ENCODE measurements around the gene FAT2.
A peak's percentile ranks its signal among the peaks of the same experiment; 100 is the strongest.

The FAT2 gene

DNA sequence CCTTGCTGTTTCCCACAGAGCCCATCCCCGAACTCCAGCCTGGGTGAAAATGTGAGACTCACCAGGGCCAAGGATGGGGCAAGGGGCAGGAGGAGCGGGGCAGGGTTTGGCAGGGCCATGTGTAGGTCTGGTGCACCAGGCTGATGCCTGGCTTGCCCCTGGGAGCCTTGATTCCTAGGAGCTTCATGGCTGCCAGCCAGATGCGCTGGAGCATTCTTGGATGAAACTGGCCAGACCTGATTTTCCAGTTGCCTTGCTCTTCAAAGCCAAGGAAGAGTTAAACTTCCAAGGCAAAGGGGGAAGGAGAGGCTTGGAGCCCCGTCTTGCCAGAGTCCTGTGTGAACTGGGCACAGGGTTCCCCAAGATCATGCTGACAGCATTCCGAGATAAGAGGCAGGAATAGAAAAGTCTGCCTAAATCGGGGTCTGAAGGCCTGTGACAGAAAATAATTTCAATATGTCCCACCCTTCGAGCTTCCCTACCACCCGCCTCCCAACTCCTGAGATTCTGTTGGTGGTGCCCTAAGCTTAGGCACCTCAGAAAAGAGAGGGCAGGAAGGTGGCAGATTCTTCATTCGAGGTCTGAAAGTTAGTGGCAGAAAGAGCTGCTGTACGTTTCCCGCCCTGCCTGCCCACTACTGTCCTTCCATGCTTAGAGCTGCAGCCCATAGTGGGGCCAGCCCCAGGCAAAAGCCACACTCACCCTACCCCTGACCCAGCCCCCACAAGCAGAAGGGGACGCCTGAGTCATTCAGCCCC, 20.4 kb downstream of the FAT2 start:
- TF ChIP-seq JUND (IDR thresholded peaks at IDR 0.05; ENCODE audit: low read depth) = no peak
- DNase-seq (ENCODE audit: low read depth in 1 of 2, low spot score in 1 of 2) = peak in 1 of 2 experiments; percentile 87
- in situ Hi-C loops (cut with HindIII; ENCODE audit: low pct_unique_long_range_greater_than_20kb, low sequenced_read_pairs) = no loop called here

DNA sequence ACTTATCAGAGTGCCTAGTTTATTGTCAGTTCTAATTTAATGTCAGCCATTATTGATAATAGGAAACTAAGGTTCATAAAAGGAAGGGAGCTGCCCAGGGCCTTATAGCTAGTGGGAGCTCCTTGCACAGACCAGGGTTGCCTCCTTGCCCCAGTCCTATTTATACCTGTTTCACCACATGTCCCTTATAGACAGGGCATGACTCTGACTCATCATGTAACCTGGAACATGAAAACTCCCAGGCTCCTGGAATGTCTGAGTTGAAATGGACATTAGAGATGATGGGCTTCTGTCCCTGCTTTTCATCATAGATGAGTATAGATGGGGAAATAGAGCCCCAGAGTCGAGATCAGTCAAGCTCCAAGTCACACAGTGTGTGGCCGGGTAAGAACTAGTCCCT, 21.1 kb downstream of the FAT2 start:
- DNase-seq (ENCODE audit: low read depth in 1 of 2, low spot score in 1 of 2) = no peak
- in situ Hi-C loops (cut with HindIII; ENCODE audit: low pct_unique_long_range_greater_than_20kb, low sequenced_read_pairs) = no loop called here
- no peak for TF ChIP-seq JUND (IDR thresholded peaks at IDR 0.05; ENCODE audit: low read depth)

DNA sequence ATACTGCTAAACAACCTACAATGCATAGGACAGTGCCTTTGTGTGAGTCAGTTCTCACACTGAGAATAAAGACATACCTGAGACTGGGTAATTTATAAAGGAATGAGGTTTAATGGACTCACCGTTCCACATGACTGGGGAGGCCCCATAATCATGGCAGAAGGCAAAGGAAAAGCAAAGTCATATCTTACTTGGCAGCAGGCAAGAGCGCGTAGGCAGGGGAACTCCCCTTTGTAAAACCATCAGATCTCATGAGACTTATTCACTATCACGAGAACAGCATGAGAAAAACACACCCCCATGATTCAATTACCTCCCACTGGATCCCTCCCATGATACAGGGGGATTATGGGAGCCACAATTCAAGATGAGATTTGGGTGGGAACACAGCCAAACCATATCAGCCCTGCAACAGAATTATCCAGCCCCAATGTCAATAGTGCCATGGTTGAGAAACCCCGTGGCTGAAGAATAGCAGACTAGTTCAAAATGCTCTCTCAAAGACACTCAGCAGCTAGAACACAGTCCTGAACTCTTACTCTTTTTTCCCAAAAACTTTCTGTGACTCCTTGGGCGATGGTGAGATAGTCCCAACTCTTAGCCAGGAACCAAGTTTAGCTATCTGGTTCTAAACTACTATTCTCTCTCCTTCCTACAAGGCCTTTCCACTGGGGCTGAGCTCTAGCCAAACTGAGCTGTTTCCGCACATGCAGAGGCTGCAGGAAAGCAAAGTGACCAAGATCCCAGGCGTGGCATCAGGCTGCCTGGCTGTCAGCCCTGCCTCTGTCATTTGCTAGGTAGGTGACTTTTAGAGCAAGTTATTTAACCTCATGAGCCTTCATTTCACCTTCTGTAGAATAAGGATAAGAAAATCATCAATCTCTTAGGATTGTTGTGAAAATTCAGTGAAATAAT, 21.7 kb downstream of the FAT2 start:
- no peak for DNase-seq (ENCODE audit: low read depth in 1 of 2, low spot score in 1 of 2)
- in situ Hi-C loops (cut with HindIII; ENCODE audit: low pct_unique_long_range_greater_than_20kb, low sequenced_read_pairs) = no loop called here
- no peak for TF ChIP-seq JUND (IDR thresholded peaks at IDR 0.05; ENCODE audit: low read depth)

DNA sequence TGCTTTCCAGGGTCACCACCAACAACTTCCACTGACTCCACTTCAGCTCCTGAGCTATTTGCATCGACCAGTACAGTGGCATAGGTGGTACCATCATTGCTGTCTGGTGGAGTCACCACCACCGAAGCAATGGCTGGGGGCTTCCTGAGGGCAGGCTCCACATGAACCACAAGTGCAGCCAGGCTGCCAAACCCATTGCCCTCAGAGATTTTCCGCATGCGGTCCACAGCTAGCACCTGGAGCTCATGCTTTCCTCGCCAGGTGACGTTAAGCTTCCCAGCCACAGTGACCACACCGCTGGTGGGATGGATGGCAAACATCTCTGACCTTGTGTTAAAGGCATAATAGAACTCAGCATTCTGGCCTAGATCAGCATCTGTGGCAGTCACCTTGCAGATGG, 23.1 kb downstream of the FAT2 start:
- no peak for DNase-seq (ENCODE audit: low read depth in 1 of 2, low spot score in 1 of 2)
- in situ Hi-C loops (cut with HindIII; ENCODE audit: low pct_unique_long_range_greater_than_20kb, low sequenced_read_pairs) = no loop called here
- TF ChIP-seq JUND (IDR thresholded peaks at IDR 0.05; ENCODE audit: low read depth) = no peak

DNA sequence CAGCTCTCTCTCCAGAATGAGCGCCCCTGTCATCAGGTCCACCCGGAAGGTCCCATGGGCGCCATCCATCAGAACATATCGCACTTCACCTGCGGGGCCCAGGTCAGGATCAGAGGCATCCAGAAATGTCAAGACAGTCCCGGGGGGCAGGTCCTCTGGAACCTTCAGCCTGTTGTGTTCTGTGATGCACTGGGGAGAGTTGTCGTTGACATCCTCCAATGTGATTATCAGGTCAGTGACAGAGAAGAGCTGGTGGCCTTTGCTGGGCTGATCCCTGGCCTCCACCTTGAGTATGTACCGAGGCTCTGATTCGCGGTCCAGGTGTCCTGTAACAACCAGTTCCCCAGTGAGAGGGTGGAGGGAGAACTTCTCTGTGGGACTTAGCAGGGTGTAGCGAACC, 25.2 kb downstream of the FAT2 start:
- in situ Hi-C loops (cut with HindIII; ENCODE audit: low pct_unique_long_range_greater_than_20kb, low sequenced_read_pairs) = no loop called here
- TF ChIP-seq JUND (IDR thresholded peaks at IDR 0.05; ENCODE audit: low read depth) = no peak

DNA sequence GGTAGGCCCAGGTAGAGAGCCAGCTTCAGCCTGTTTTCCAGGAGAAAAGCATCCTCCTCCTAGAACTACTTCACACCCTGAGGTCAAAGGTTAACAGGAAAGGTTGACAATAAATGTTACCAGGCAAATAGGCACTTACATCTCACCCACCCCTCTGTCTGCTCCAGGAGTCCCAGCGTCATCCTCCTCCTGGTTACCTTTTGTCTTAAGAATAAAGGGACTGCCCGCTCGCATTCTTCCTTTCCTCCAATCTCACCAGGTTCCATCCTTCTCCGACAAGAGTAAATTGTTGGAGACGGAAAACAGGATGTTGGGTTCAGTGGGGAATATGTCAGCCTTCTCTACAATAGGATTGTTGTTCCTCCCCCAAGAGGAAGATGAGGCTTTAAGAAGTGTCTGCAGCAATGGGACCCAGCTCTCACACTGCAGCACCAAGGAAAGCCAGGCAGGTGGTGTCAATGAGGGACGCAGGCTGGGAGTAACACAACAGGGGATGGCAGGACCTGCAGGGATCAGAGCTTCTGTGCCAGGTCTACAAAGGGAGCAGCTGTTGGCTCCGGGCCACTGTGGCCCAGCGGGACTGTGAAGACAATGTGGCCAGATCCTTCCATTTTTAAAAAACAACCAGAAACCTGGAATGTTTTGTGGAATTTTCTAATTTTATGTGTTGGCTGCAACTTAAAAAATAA, 29.0 kb downstream of the FAT2 start:
- DNase-seq (ENCODE audit: low read depth in 1 of 2, low spot score in 1 of 2) = no peak
- in situ Hi-C loops (cut with HindIII; ENCODE audit: low pct_unique_long_range_greater_than_20kb, low sequenced_read_pairs) = no loop called here
- TF ChIP-seq JUND (IDR thresholded peaks at IDR 0.05; ENCODE audit: low read depth) = no peak

More for the DNA sequence above, 25.2 kb downstream of the FAT2 start:
- DNase-seq (ENCODE audit: low read depth in 1 of 2, low spot score in 1 of 2) = no peak

DNA sequence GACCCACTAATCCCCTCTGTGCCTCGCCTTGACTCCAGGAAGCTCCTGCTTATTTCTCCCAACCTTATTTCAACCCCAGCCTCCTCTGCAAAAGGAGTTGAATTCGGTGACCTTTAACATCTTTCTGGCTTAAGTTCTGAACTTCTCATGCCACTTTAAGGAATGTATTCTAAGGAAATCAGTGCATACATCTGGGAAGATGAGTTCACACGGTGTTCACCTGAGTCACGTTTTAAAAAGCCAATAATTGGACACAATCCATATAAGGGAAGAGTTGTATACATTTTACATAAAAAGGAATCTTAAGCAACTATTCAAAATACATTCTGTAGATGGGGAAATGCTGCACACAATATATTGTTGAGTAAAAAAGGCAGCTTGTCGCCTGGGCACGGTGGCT, 33.2 kb downstream of the FAT2 start:
- in situ Hi-C loops (cut with HindIII; ENCODE audit: low pct_unique_long_range_greater_than_20kb, low sequenced_read_pairs) = no loop called here
- no peak for TF ChIP-seq JUND (IDR thresholded peaks at IDR 0.05; ENCODE audit: low read depth)
- DNase-seq (ENCODE audit: low read depth in 1 of 2, low spot score in 1 of 2) = peak in 1 of 2 experiments; percentile 15

DNA sequence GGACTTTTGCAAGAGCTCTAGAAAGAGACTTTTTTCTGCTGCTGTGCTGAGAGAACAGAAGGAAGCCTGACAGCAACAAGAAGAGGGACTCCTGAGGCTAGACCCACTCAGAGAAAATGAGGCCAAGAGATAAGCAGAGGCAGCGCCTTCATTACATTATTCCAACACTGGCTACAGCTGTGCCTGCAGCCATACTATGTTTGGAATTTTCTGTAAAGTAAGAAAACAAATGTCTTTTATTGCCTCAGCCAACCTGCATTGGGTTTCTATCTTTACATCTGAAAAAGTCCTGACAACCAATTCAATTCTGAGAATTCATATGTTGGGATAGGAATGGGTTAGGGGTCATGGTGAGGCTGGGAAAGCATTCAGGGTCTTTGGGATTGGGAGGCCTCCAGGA, 33.7 kb downstream of the FAT2 start:
- in situ Hi-C loops (cut with HindIII; ENCODE audit: low pct_unique_long_range_greater_than_20kb, low sequenced_read_pairs) = no loop called here
- TF ChIP-seq JUND (IDR thresholded peaks at IDR 0.05; ENCODE audit: low read depth) = no peak
- no peak for DNase-seq (ENCODE audit: low read depth in 1 of 2, low spot score in 1 of 2)

DNA sequence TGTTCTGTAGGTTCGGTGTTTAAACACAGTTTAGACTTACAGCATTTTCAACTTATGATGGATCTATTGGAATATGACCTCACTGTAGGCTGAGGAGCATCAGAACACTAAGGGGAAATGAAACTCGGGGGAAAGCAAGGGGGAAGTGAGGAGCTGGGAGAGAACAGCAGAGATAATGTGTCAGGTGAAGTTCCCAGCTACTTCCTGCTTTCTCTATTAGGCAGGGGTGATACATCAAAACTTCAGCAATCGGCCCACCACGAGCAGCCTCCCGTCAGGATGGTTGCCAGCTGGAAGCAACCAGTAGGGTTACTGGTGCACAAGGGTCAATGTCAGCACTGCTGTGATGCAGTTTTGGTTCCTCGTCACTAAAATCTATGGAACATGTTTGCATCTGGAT, 34.3 kb downstream of the FAT2 start:
- in situ Hi-C loops (cut with HindIII; ENCODE audit: low pct_unique_long_range_greater_than_20kb, low sequenced_read_pairs) = no loop called here
- DNase-seq (ENCODE audit: low read depth in 1 of 2, low spot score in 1 of 2) = no peak
- TF ChIP-seq JUND (IDR thresholded peaks at IDR 0.05; ENCODE audit: low read depth) = no peak

DNA sequence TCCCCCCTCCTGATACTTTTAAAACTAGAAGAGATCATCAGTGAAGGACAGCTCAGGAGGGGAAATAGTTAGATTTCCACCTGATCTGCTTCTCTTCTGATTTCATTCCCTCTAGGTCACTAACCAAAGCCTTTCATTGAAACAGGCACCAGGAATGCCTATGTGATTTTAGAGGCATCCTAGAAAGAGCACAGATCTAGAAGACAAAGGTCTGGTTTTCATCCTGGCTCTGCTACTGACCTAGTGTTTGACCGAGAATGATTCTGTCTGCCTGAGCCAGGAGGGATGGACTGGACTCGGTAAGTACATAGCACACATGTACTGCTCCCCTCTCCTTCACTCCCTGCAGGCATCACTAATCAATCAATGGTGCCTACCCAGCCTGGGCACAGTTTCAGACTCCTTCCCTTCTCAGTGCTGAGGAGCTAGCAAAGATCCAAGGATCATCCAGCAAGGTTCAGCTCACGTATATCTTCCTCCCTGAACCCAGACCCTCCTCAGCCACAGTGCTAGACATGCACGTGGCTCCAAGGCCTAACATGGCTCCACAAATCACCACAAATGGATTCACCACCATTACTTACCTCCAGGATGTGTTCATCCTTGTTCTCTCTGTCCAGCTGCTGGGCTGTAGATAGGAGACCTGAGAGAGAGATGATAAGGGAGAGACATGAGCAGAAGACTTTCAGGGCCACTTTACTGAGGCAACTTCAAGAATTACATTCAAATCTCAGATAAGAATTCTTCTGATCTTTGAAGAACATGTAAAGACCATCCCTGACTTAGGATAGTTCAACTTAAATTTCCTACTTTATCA, 35.2 kb downstream of the FAT2 start:
- TF ChIP-seq JUND (IDR thresholded peaks at IDR 0.05; ENCODE audit: low read depth) = no peak
- in situ Hi-C loops (cut with HindIII; ENCODE audit: low pct_unique_long_range_greater_than_20kb, low sequenced_read_pairs) = no loop called here
- DNase-seq (ENCODE audit: low read depth in 1 of 2, low spot score in 1 of 2) = no peak

DNA sequence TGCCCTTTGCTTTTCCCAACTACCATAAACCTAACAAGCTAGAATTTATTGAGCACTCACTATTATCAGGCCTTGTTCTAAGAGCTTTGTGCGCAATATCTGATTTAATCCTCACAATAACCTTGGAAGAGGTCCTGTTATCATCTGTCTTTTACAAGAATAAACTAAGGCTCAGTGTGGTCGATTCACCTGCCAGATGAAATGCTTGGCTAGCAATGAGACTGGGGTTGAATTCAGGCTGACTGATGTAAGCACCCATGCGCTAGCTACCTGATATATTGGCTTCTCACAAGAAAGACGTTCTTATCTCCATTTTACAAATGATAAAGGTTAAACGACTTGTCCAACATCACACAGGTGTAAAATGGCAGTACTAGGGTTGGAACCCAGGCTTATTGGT, 37.4 kb downstream of the FAT2 start:
- no peak for DNase-seq (ENCODE audit: low read depth in 1 of 2, low spot score in 1 of 2)
- no peak for TF ChIP-seq JUND (IDR thresholded peaks at IDR 0.05; ENCODE audit: low read depth)
- in situ Hi-C loops (cut with HindIII; ENCODE audit: low pct_unique_long_range_greater_than_20kb, low sequenced_read_pairs) = no loop called here

DNA sequence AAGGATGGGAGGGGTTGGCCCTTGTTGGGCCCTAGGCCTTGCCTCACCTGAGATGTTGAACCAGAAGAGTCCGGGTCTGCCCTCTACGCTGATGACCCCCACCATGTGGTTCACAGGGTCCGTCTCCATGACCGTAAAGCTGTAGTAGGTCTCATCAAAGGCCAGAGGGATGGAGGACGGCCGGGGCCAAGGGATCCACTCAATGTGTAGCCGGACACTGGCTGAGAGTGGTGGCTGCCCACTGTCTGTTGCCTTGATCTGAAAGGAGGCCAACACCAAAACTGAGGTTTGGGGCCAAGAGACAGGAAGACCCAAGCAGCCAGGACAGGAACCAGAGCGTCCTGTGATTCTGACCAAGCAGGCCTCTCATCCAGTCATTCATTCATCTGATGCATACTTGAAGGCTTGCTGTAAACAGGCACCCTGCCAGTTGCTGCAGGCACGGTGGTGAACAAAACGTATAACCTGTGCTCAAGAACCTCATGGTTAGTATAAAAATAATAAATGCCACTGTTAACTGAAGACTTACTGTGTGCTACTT, 37.9 kb downstream of the FAT2 start:
- TF ChIP-seq JUND (IDR thresholded peaks at IDR 0.05; ENCODE audit: low read depth) = no peak
- in situ Hi-C loops (cut with HindIII; ENCODE audit: low pct_unique_long_range_greater_than_20kb, low sequenced_read_pairs) = no loop called here
- DNase-seq (ENCODE audit: low read depth in 1 of 2, low spot score in 1 of 2) = no peak

Measured in T47D (cell line).